ENCODE results near the gene HS3ST6. TPM values are rescaled to one million over a fixed set of nuclear protein-coding genes. Genes with fewer than 3 reads are reported as not detected.
"Not testable (repeated sequence)": the region's sequence is repeated elsewhere in the genome, so short reads cannot be mapped to it uniquely, and the experiment has no call there.

The HS3ST6 gene
- total and polyA plus RNA-seq, 9 of the 15 experiments (the other 6 are each of a cell fraction or from before 2014, with no cell fraction given): not detected

DNA sequence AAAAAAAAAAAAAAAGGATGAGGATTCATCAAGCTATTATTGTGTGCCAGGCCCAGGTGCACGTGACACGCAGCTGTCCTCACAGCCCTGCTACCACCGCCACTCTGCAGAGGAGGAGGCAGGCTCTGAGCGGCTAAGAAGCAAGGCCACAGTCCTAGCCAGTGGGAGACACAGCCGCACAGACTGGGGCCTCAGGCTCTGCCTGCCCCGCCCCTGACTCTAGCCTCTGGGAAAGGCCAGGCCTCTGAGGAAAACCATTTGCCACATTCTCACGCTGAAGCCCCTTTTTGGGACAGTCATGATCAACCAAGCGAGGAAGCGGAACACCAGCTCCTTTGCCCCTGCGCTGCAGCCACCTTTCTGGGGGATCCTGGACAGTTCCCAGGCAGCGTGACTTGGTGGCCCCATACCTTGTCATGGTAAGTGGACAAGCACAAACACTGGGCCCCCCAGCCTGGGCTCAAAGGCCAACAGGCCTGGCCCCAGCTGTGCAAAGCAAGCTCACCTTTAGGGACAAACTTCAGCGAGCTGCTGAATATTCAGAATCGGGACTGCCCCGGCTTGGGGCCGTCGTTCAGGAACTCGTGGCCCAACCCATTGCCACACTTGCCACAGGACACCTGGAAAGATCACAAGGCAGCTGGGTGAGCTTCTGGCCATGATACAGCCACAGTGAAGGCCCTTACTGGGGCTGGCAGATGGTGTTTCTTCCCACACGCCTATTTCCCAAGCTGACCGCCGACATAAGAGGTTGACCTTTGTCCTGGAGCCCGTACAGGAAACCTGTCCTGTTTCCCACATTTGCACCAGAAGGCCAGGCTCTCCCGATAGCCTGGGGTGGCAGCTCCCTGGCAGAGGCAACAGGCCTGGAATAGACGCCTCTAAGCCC is 22.3 kb upstream of the HS3ST6 start:
- Histone ChIP-seq H3K9ac (ENCODE audit: insufficient read depth in 1 of 2, low read depth in 2 of 2, low read length in 2 of 2) (peak overlapping the region in 1 of 2 experiments; percentile 91; a peak in 2 of 4 replicates), H3K9me1 (ENCODE audit: control insufficient read depth, insufficient read depth, low read length) (peaks cover 8% of the 10 kb centered on the region), H3K9me3 (replicated peaks; ENCODE audit: control insufficient read depth, insufficient read depth, low read depth, low read length) (no peaks in the 10 kb centered on the region), H3K4me1 (replicated peaks in 1 of 2; ENCODE audit: control insufficient read depth in 2 of 2, insufficient read depth in 2 of 2, low read length in 2 of 2) (peaks cover 27 to 60% of the 10 kb centered on the region in 2 experiments), H3K36me3 (ENCODE audit: control insufficient read depth, insufficient read depth, low read length) (peaks cover 37% of the 10 kb centered on the region; the same call in 2 of the 3 replicates), H3K79me2 (ENCODE audit: control insufficient read depth, insufficient read depth, low read length) (peaks cover 20% of the 10 kb centered on the region), H3K4me3 (no peak overlapping the region), H2AFZ (ENCODE audit: low read depth, low read length) (no peak overlapping the region), H3K27me3 (ENCODE audit: control insufficient read depth in 2 of 2, insufficient read depth in 2 of 2, low read length in 2 of 2) (no peaks in the 10 kb centered on the region), H3K4me2 (ENCODE audit: insufficient read depth, low read length) (no peak overlapping the region), H3K27ac (ENCODE audit: extremely low read depth, low read depth, low read length) (no peak overlapping the region), H4K20me1 (replicated peaks; ENCODE audit: control insufficient read depth, insufficient read depth, low read length) (peaks cover 7% of the 10 kb centered on the region)
- BruUV-seq (replicated peaks): no TSS peak
- in situ Hi-C loops (cut with MboI) (no loop called here), intact Hi-C loops (cut with micrococcal nuclease) (no loop called here)
- DNase-seq (ENCODE audit: extremely low read depth in 1 of 4, low spot score in 3 of 4) (no peak), FAIRE-seq (no peak), ATAC-seq (no peak)
- CTCF ChIA-PET (ENCODE audit: low intra/inter-chr PET ratio): no interaction called here
- 91% methylated on average over 22 of the region's 23 CpGs for WGBS (ENCODE audit: insufficient coverage, low coverage, missing lambda C conversion rate)
- TF ChIP-seq ZFP1 (CRISPR knock-in tag; IDR thresholded peaks at IDR 0.05): no peak
- POLR2A ChIA-PET: interaction anchor here (0.6 to 1.6 kb wide), 8 partner anchors 8 to 333 kb away, joined by 3 to 7 read pairs (median 3); partner anchors contain the start of gene RPS2

DNA sequence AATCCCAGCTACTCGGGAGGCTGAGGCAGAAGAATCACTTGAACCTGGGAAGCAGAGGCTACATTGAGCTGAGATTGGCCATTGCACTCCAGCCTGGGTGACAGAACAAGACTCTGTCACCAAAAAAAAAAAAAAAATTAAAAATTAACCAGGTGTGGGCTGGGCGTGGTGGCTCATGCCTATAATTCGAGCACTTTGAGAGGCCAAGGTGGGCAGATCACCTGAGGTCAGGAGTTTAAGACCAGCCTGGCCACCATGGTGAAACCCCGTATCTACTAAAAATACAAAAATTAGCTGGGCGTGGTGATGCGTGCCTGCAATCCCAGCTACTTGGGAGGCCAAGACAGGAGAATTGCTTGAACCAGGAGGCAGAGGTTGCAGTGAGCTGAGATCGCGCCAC is 21.6 kb upstream of the HS3ST6 start:
- H3K36me3 ChIP-seq (ENCODE audit: control insufficient read depth, insufficient read depth, low read length): peaks cover 37% of the 10 kb centered on the region; the same call in 2 of the 3 replicates
- peaks cover 31 to 60% of the 10 kb centered on the region in 2 experiments for H3K4me1 ChIP-seq (replicated peaks in 1 of 2; ENCODE audit: control insufficient read depth in 2 of 2, insufficient read depth in 2 of 2, low read length in 2 of 2)
- CTCF ChIA-PET (ENCODE audit: low intra/inter-chr PET ratio); H3K4me2 ChIP-seq (ENCODE audit: insufficient read depth, low read length); intact Hi-C loops (cut with micrococcal nuclease); H3K9ac ChIP-seq (ENCODE audit: insufficient read depth in 1 of 2, low read depth in 2 of 2, low read length in 2 of 2); DNase-seq (ENCODE audit: extremely low read depth in 1 of 4, low spot score in 3 of 4); H3K27ac ChIP-seq (ENCODE audit: extremely low read depth, low read depth, low read length); in situ Hi-C loops (cut with MboI); H3K9me3 ChIP-seq (replicated peaks; ENCODE audit: control insufficient read depth, insufficient read depth, low read depth, low read length); H4K20me1 ChIP-seq (replicated peaks; ENCODE audit: control insufficient read depth, insufficient read depth, low read length); ATAC-seq; H3K4me3 ChIP-seq; H3K27me3 ChIP-seq (ENCODE audit: control insufficient read depth in 2 of 2, insufficient read depth in 2 of 2, low read length in 2 of 2); FAIRE-seq; H2AFZ ChIP-seq (ENCODE audit: low read depth, low read length); H3K9me1 ChIP-seq (ENCODE audit: control insufficient read depth, insufficient read depth, low read length); BruUV-seq (replicated peaks): not testable (repeated sequence)
- POLR2A ChIA-PET: interaction anchor here (0.6 to 1.6 kb wide), 3 partner anchors 21 to 333 kb away, joined by 3 to 5 read pairs (median 3); partner anchors contain the start of gene RPS2
- H3K79me2 ChIP-seq (ENCODE audit: control insufficient read depth, insufficient read depth, low read length): peaks cover 20% of the 10 kb centered on the region
- 98% methylated on average over 6 of the region's 8 CpGs for WGBS (ENCODE audit: insufficient coverage, low coverage, missing lambda C conversion rate)
